ENCODE measurements around the gene CABLES2. TPM values are rescaled to one million over a fixed set of nuclear protein-coding genes. Genes with fewer than 3 reads are reported as not detected.

The CABLES2 gene
- total RNA-seq, 1 experiment from 2014 or later = 8.9 TPM

- H3K27me3 ChIP-seq (ENCODE audit: insufficient read depth, low read length) = no peaks in the 10 kb centered on the region
- H3K4me1 ChIP-seq (ENCODE audit: control insufficient read depth in 1 of 2, insufficient read depth in 2 of 2, low read length in 2 of 2) = no peaks in the 10 kb centered on the region
- ChIA-PET CTCF (no interaction called here), POLR2A (no interaction called here), RAD21 (ENCODE audit: low non-redundant PET in 1 of 2, low total read pairs in 2 of 2, uncharacterized antibody in 2 of 2, unreplicated experiment in 2 of 2) (no interaction called here)
- TF ChIP-seq JUND (IDR thresholded peaks at IDR 0.05) (no peak), CBX3 (IDR thresholded peaks at IDR 0.05; ENCODE audit: low read depth) (no peak), REST (IDR thresholded peaks at IDR 0.05; ENCODE audit: low read depth) (no peak), ATF3 (IDR thresholded peaks at IDR 0.05) (no peak), CEBPB (IDR thresholded peaks at IDR 0.05; ENCODE audit: low read depth) (no peak), SIN3A (IDR thresholded peaks at IDR 0.05; ENCODE audit: low read depth) (no peak), SP1 (IDR thresholded peaks at IDR 0.05; ENCODE audit: low read depth) (no peak), EZH2phosphoT487 (IDR thresholded peaks at IDR 0.05; ENCODE audit: borderline replicate concordance) (no peak), POLR2AphosphoS5 (IDR thresholded peaks at IDR 0.05; ENCODE audit: low read depth, low read length) (no peak)
- TF ChIP-seq, protein P1, sequence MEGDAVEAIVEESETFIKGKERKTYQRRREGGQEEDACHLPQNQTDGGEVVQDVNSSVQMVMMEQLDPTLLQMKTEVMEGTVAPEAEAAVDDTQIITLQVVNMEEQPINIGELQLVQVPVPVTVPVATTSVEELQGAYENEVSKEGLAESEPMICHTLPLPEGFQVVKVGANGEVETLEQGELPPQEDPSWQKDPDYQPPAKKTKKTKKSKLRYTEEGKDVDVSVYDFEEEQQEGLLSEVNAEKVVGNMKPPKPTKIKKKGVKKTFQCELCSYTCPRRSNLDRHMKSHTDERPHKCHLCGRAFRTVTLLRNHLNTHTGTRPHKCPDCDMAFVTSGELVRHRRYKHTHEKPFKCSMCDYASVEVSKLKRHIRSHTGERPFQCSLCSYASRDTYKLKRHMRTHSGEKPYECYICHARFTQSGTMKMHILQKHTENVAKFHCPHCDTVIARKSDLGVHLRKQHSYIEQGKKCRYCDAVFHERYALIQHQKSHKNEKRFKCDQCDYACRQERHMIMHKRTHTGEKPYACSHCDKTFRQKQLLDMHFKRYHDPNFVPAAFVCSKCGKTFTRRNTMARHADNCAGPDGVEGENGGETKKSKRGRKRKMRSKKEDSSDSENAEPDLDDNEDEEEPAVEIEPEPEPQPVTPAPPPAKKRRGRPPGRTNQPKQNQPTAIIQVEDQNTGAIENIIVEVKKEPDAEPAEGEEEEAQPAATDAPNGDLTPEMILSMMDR (IDR thresholded peaks at IDR 0.05 in 2 of 3, conservative IDR thresholded peaks at IDR 0.05 in 1 of 3; ENCODE audit: borderline replicate concordance in 1 of 3, insufficient read depth in 1 of 3, low read depth in 2 of 3, low read length in 2 of 3) = no peak
- ATAC-seq (no peak), DNase-seq (ENCODE audit: low read depth, low spot score) (no peak)
- no peaks in the 10 kb centered on the region for H4K20me1 ChIP-seq (ENCODE audit: insufficient read depth)
- intact Hi-C loops (cut with micrococcal nuclease) = no loop called here
- H3K9me2 ChIP-seq (ENCODE audit: insufficient read depth) = no peaks in the 10 kb centered on the region
- no peak overlapping the region for H3K9ac ChIP-seq (ENCODE audit: low read length)
- H3K4me3 ChIP-seq (replicated peaks in 1 of 2; ENCODE audit: low read depth in 1 of 2, low read length in 2 of 2) = no peak overlapping the region
- H3K36me3 ChIP-seq (ENCODE audit: control insufficient read depth in 1 of 2, insufficient read depth in 2 of 2, low read length in 2 of 2) = no peaks in the 10 kb centered on the region
- no TSS peak for BruUV-seq (replicated peaks)
- H3K27ac ChIP-seq (ENCODE audit: low read depth, low read length) = no peak overlapping the region
- H2AFZ ChIP-seq (ENCODE audit: low read depth, low read length, poor library complexity, severe bottlenecking) = no peak overlapping the region
- no peaks in the 10 kb centered on the region for H3K79me2 ChIP-seq (ENCODE audit: insufficient read depth, low read length)
- H3K9me3 ChIP-seq (ENCODE audit: control insufficient read depth in 1 of 2, insufficient read depth in 1 of 2, low read depth in 1 of 2, low read length in 2 of 2) = no peaks in the 10 kb centered on the region
- H3K4me2 ChIP-seq (ENCODE audit: low read length) = no peak overlapping the region
These were observed 9.9 kb upstream of the CABLES2 start for GRCh38 chr20:62416651-62417637.
